GM21619 (cell line): ENCODE data around the gene ELOVL2.

ENCODE experiments used
- ATAC-seq: cut with Tn5 transposase; IDR thresholded peaks from one replicate; pipeline ENCODE4 v1.9.1; 2021; ENCODE audit not compliant: unreplicated experiment

ELOVL2 gene

GRCh38 chr6:10933126-10933525 lies 111.0 kb downstream of the ELOVL2 start:
- ATAC-seq: no peak
